Measurements from ENCODE around the gene TANC1.

DNA sequence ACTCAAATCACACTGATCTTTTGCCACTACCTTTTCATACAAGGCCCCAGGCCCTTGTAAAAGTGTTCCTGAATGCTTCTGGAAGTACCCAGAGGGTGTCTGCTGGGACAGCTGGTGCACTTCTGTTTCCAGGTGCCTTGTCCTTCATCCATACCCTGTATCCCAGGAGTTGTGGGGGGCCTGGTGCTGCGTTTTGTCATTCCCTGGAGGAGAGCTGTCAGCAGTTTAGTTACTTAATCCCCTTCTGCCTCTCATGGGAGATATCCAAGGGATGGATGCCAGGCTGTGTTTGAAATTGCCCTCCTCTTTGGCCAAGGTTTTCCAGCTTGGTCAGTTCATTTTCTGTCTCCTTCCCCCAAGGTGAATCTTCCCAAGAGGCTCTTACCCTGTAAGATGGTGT, 159.8 kb downstream of the TANC1 start:
- TF ChIP-seq, protein P1, sequence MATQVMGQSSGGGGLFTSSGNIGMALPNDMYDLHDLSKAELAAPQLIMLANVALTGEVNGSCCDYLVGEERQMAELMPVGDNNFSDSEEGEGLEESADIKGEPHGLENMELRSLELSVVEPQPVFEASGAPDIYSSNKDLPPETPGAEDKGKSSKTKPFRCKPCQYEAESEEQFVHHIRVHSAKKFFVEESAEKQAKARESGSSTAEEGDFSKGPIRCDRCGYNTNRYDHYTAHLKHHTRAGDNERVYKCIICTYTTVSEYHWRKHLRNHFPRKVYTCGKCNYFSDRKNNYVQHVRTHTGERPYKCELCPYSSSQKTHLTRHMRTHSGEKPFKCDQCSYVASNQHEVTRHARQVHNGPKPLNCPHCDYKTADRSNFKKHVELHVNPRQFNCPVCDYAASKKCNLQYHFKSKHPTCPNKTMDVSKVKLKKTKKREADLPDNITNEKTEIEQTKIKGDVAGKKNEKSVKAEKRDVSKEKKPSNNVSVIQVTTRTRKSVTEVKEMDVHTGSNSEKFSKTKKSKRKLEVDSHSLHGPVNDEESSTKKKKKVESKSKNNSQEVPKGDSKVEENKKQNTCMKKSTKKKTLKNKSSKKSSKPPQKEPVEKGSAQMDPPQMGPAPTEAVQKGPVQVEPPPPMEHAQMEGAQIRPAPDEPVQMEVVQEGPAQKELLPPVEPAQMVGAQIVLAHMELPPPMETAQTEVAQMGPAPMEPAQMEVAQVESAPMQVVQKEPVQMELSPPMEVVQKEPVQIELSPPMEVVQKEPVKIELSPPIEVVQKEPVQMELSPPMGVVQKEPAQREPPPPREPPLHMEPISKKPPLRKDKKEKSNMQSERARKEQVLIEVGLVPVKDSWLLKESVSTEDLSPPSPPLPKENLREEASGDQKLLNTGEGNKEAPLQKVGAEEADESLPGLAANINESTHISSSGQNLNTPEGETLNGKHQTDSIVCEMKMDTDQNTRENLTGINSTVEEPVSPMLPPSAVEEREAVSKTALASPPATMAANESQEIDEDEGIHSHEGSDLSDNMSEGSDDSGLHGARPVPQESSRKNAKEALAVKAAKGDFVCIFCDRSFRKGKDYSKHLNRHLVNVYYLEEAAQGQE (IDR thresholded peaks at IDR 0.05; ENCODE audit: insufficient read depth in 1 of 2, low read depth in 2 of 2, low read length in 2 of 2) = no peak
- TF ChIP-seq POLR2AphosphoS5 (IDR thresholded peaks at IDR 0.05; ENCODE audit: low read depth, low read length) = no peak
- no peak for TF ChIP-seq SIN3A (IDR thresholded peaks at IDR 0.05; ENCODE audit: borderline replicate concordance, insufficient read depth, low read length)

Measured in PFSK-1 (cell line).